Measurements from ENCODE around the gene XDH. TPM values are rescaled to one million over a fixed set of nuclear protein-coding genes. Genes with fewer than 3 reads are reported as not detected.

Gene XDH
- total RNA-seq, 1 experiment from 2014 or later = 47.5 TPM

- no peaks in the 10 kb centered on the region for H3K27me3 Mint-ChIP-seq (ENCODE audit: insufficient read depth, unreplicated experiment)
- peak; percentile 51 for DNase-seq (ENCODE audit: unreplicated experiment)
- H3K9me3 Mint-ChIP-seq (ENCODE audit: unreplicated experiment) = no peaks in the 10 kb centered on the region
- no TSS peak for BruUV-seq (replicated peaks)
- POLR2A ChIA-PET = interaction anchor here (0.8 to 1.8 kb wide), 4 partner anchors 10 to 56 kb away, joined by 3 to 5 read pairs (median 4); no protein-coding TSS in a partner anchor
- no peak overlapping the region for H3K27ac Mint-ChIP-seq (ENCODE audit: low read depth, unreplicated experiment)
- no peak for TF ChIP-seq CTCF (IDR thresholded peaks at IDR 0.05; ENCODE audit: unreplicated experiment)
- intact Hi-C loops (cut with micrococcal nuclease) = no loop called here
- CTCF ChIA-PET = interaction anchor here (0.6 to 1.5 kb wide), 4 partner anchors 22 to 167 kb away, joined by 3 to 5 read pairs (median 3); no protein-coding TSS in a partner anchor
- no peaks in the 10 kb centered on the region for H3K4me1 Mint-ChIP-seq (ENCODE audit: insufficient read depth, unreplicated experiment)
- H3K4me3 Mint-ChIP-seq (ENCODE audit: unreplicated experiment) = no peak overlapping the region
- H3K36me3 Mint-ChIP-seq (ENCODE audit: insufficient read depth, unreplicated experiment) = no peaks in the 10 kb centered on the region
Measured at GRCh38 chr2:31440764-31441163, 26.2 kb upstream of the XDH start.

GRCh38 chr2:31434911-31435310 is 20.4 kb upstream of the XDH start:
- CTCF ChIA-PET = interaction anchor here (0.6 to 1.0 kb wide), 6 partner anchors 12 to 1326 kb away, joined by 3 to 4 read pairs (median 3); no protein-coding TSS in a partner anchor

GRCh38 chr2:31433541-31433940 is 19.0 kb upstream of the XDH start:
- BruUV-seq (replicated peaks) = no TSS peak
- H3K4me1 Mint-ChIP-seq (ENCODE audit: insufficient read depth, unreplicated experiment) = peaks cover 19% of the 10 kb centered on the region
- ChIA-PET POLR2A (no interaction called here), CTCF (no interaction called here)
- no peak for DNase-seq (ENCODE audit: unreplicated experiment)
- no peak overlapping the region for H3K27ac Mint-ChIP-seq (ENCODE audit: low read depth, unreplicated experiment)
- no peaks in the 10 kb centered on the region for H3K36me3 Mint-ChIP-seq (ENCODE audit: insufficient read depth, unreplicated experiment)
- H3K9me3 Mint-ChIP-seq (ENCODE audit: unreplicated experiment) = no peaks in the 10 kb centered on the region
- intact Hi-C loops (cut with micrococcal nuclease) = no loop called here
- H3K27me3 Mint-ChIP-seq (ENCODE audit: insufficient read depth, unreplicated experiment) = no peaks in the 10 kb centered on the region
- TF ChIP-seq CTCF (IDR thresholded peaks at IDR 0.05; ENCODE audit: unreplicated experiment) = no peak
- H3K4me3 Mint-ChIP-seq (ENCODE audit: unreplicated experiment) = no peak overlapping the region

More at GRCh38 chr2:31434911-31435310, 20.4 kb upstream of the XDH start:
- Mint-ChIP-seq H3K4me1 (ENCODE audit: insufficient read depth, unreplicated experiment) (peaks cover 8% of the 10 kb centered on the region), H3K27ac (ENCODE audit: low read depth, unreplicated experiment) (no peak overlapping the region), H3K9me3 (ENCODE audit: unreplicated experiment) (no peaks in the 10 kb centered on the region), H3K27me3 (ENCODE audit: insufficient read depth, unreplicated experiment) (no peaks in the 10 kb centered on the region), H3K4me3 (ENCODE audit: unreplicated experiment) (no peak overlapping the region), H3K36me3 (ENCODE audit: insufficient read depth, unreplicated experiment) (no peaks in the 10 kb centered on the region)
- no TSS peak for BruUV-seq (replicated peaks)
- peak; percentile 38 for TF ChIP-seq CTCF (IDR thresholded peaks at IDR 0.05; ENCODE audit: unreplicated experiment)
- intact Hi-C loops (cut with micrococcal nuclease) = loop anchor here (1.0 to 2.0 kb wide), 5 partner anchors 80 to 720 kb away; no protein-coding TSS in a partner anchor
- POLR2A ChIA-PET = interaction anchor here (1.2 kb wide), 1 partner anchor 10 kb away, joined by 3 read pairs; no protein-coding TSS in a partner anchor
- DNase-seq (ENCODE audit: unreplicated experiment) = peak; percentile 55

GRCh38 chr2:31430439-31431165 is 16.1 kb upstream of the XDH start:
- TF ChIP-seq CTCF (IDR thresholded peaks at IDR 0.05; ENCODE audit: unreplicated experiment) = no peak
- Mint-ChIP-seq H3K4me1 (ENCODE audit: insufficient read depth, unreplicated experiment) (peaks cover 19% of the 10 kb centered on the region), H3K27ac (ENCODE audit: low read depth, unreplicated experiment) (peak overlapping the region; percentile 49), H3K27me3 (ENCODE audit: insufficient read depth, unreplicated experiment) (no peaks in the 10 kb centered on the region), H3K4me3 (ENCODE audit: unreplicated experiment) (no peak overlapping the region), H3K9me3 (ENCODE audit: unreplicated experiment) (no peaks in the 10 kb centered on the region), H3K36me3 (ENCODE audit: insufficient read depth, unreplicated experiment) (no peaks in the 10 kb centered on the region)
- peak; percentile 39 for DNase-seq (ENCODE audit: unreplicated experiment)
- BruUV-seq (replicated peaks) = no TSS peak
- intact Hi-C loops (cut with micrococcal nuclease) = loop anchor here (2.0 kb wide), 1 partner anchor 40 kb away; no protein-coding TSS in a partner anchor
- POLR2A ChIA-PET = interaction anchor here (0.7 to 3.0 kb wide), 9 partner anchors 11 to 66 kb away, joined by 3 to 20 read pairs (median 3); partner anchors contain the start of gene XDH
- CTCF ChIA-PET = interaction anchor here (0.8 to 1.5 kb wide), 7 partner anchors 17 to 718 kb away, joined by 3 to 5 read pairs (median 3); no protein-coding TSS in a partner anchor

Data from MCF 10A (cell line).